Body of pancreas (tissue), 4 donors: ENCODE data around the gene PPFIA4.

Experiments
- POLR2A ChIP-seq, 3 donors: fragments of 450-650 bp; IDR thresholded peaks; one replicate each; pipeline ENCODE4 v1.6.1; 2016; ENCODE audit warnings: antibody characterized with exemption in 3 of 3, mild to moderate bottlenecking in 2 of 3
- TF ChIP-seq, protein P1 (sequence below), 7 experiments: fragments of 450-650 bp in 4 of 7; fragments of 200-600 bp in 3 of 7; sonication (generic) in 3 of 7; IDR thresholded peaks; one replicate each; pipeline ENCODE4 v1.5.1; 2016 to 2019; ENCODE audit warnings: antibody characterized with exemption in 7 of 7

DNA sequence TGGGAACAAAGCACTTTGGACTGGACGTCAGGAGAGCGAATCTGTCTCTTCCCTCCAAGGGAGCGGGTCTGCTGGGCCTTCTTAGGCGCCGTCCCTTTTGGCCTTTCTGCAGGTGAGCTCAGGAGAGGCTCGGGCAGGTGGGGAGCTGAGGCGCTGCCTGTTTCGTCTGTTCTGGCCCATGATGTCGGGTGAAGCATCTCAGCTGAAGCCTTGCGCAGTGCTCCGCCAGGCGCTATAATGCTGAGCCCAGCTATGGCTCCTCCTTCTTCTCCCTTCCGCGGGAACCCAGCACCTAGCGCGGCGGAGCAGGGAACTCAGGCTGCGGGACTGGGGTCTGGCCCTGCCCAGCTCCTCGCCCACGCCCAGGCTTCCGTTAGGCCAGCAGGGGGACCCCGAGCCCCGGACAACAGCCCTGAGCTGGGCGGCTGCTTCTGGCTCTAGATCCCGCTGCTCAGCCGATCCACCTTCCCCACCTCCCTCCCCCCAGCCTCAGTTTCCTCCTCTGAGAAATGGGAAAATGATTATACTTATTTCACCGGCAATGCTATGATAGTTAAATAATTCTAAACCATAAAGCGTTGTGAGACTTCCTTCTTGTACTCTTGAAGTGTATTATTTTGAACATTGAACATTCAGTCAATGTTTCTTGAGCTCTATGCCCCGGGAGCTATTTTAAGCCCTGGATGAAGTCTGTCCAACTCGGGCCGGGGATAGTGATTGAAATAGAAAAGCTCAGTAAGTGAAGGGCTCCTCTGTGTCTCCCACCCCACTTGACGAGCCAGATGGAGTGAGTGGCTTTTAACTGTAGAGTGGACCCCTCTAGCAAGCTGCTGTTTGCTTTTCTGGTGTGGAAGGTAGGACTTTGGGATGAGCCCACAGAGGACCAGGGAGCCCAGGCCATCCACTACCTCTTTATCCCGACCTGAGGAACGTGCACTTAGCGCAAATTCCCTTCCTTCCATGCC lies 91.6 kb downstream of the PPFIA4 start:
- no peak for TF ChIP-seq POLR2A (IDR thresholded peaks at IDR 0.05)
- TF ChIP-seq, protein P1, sequence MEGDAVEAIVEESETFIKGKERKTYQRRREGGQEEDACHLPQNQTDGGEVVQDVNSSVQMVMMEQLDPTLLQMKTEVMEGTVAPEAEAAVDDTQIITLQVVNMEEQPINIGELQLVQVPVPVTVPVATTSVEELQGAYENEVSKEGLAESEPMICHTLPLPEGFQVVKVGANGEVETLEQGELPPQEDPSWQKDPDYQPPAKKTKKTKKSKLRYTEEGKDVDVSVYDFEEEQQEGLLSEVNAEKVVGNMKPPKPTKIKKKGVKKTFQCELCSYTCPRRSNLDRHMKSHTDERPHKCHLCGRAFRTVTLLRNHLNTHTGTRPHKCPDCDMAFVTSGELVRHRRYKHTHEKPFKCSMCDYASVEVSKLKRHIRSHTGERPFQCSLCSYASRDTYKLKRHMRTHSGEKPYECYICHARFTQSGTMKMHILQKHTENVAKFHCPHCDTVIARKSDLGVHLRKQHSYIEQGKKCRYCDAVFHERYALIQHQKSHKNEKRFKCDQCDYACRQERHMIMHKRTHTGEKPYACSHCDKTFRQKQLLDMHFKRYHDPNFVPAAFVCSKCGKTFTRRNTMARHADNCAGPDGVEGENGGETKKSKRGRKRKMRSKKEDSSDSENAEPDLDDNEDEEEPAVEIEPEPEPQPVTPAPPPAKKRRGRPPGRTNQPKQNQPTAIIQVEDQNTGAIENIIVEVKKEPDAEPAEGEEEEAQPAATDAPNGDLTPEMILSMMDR (IDR thresholded peaks at IDR 0.05), result peak; percentile 77 to 92 (median 86)
